DMS 273 treated with DMSO at 0.1 percent for 48 hours (cell line): Measurements from ENCODE around the gene PSMG2.

Experiments used
- DNase-seq: peaks from one replicate; lab custom pipeline; 2025; lab: John Stamatoyannopoulos, UW

Gene PSMG2

DNA sequence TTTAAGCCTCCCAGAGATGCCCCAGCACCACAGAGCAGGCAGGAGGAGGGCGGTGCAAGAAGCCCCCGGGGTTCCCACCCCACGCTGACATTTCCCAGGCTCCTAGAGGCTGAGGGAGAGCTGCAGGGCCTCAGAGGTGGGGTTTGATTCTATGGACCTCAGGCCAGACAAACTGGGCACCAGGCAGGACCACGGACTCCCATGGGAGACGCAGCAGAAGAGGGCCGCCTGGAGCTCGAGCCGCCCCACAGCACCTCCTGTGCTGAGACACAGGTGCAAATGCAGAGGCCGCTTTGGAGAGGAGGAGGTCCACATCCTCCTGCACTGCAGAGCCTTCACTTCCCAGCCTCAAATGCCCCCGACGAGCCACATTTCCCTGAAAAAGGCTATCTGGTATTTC is 62.7 kb downstream of the PSMG2 start:
- no peak for DNase-seq

DNA sequence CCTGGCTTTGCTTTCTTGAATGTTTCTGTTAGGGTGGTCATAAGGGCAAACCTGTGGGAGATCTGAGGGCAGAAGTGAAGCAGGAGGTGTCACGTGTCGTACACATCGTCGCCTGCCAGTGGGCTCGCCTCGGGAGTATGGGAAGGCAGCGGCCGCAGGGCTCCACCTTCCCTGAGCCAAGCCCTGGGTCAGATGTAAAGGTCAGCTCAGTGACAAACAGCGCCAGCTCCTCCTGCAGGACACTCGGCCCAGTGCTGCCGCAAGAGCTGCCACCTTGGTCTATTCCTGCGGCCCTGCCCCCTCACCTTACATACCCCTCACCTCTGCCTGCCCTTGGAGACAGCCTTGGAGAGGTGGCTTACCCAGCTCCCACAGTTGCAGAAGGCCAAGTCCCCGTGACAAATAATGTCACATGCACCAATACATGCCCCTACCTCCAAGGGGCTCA is 64.2 kb downstream of the PSMG2 start:
- no peak for DNase-seq

GRCh38 chr18:12767580-12768155 is 64.8 kb downstream of the PSMG2 start:
- no peak for DNase-seq

DNA sequence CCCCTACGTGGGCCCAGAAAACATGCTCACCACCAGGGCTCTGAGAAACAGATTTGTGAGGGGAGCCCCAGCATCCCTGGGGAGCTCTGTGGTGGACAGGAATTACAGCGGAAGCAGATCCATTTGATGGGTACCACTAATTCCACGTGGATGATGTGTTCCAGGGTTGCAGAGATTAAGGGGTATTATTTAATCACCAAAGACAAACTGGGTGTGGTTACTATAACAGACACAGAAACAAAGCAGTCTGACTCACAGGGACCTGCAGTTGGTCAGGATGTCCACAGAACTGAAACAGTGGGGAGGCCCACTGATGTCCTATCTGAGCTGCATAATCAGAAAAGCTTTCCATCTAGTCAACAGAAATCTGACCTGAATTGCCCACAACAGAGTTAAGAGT is 65.8 kb downstream of the PSMG2 start:
- DNase-seq = no peak

DNA sequence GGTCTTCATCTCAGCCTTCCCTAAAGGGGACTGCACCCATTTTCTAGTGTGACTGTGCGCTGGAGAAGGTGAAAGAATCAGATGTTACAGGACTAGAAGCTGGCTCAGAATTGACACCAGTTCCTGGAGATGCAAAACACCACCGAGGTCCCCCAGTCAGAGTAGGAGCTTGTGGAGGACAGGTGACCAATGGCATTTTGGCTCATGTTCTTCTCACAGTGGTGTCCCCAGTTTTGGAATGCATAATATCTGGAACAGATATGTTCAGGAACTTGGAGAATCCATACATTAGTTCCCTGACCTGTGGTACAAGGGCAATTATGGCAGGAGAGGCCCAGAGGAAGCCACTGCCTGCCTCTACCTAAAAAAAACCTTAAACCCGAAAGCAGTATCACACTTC is 66.3 kb downstream of the PSMG2 start:
- no peak for DNase-seq

GRCh38 chr18:12769644-12770440 is 67.0 kb downstream of the PSMG2 start:
- no peak for DNase-seq

DNA sequence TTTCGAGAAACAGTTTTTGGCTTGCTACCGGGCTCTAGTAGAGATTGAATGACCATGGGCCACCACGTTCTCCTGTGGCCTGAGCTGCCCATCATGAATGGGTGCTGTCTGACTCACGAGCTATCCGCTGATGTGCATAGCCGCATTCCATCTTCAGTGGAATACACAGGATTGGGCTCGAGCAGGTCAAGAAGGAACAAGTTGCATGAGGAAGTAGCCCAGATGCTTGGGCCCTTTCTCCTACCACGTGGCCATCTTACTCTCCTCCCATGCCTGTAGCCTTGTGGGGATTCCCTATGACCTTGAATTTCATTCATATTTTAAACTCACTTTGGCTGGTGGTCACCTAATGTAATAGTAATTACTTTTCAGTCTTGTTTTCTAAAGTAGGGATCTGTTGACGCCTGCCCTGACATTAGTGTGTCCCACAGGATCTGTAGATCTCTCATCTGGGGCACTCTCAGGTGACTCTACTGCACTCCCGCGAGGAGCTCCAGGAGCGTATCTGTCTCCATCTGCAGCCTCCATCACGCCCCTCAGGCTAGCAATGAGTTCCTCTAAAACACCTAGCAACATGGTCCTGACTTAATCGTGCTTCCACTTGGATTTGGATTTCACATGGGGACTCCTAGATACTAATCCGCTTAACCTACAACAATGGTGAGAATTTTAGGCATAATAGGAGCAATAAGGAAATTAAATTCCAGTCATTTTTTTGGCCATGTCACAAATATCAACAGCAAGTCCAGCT is 67.8 kb downstream of the PSMG2 start:
- DNase-seq = no peak

DNA sequence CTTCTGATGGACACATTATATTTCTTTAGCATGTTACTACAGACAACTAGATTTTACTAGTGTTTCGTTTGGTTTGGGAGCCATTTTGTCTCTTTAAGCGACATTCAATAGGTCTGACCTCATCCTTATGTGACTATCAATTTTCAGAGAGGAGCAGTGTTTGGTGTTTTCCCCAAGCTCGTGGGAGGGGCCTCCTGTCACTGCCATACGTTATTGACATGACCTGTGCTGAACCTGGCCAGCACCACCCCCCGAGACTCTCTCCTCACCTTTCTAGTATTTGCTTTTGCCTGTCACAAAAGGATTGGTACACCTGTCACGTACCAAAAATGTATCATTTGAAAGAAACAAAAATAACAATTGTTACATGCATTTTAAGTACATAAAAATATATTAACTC is 69.3 kb downstream of the PSMG2 start:
- no peak for DNase-seq

GRCh38 chr18:12773369-12773768 is 70.5 kb downstream of the PSMG2 start:
- DNase-seq = no peak

DNA sequence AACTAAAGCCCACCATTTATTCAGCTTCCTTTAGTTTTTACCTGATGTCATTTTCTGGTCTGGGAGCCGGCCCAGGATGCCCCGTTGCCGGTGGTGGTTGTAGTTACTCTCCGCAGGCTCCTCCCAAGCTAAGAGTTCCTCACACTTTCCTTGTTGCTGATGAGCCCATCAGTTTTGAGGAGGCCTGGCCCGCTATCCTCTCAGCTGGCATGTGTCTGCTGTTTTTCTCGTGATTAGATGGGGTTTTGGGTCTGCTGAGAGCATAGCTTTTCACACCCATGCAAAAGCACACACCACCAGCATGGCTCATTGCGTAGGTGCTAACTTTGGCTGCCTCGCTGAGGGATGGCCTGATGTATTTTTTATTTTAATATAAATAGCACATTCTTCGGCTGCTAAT is 72.1 kb downstream of the PSMG2 start:
- DNase-seq = no peak
